ENCODE data around the gene PLD1.

PLD1 gene

DNA sequence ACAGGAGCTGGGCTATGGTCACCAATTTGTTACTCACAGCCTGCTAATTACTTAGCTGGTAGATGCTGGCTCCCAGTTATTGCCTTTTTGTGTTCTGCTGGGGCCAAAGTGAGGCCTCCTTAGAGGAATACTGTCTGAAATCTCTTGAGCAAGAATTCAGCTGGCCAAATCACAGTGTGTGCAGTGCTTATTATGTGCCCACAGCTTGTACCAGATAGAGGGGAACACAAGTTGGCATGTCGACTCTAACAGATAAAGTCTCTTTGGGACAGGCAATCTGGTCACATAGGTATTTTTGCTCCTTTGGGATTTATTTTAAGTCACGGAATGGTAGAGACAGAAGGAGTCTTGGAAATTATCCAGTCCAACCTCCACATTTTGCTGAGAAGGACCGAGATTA is 26.6 kb upstream of the PLD1 start:
- no peak for DNase-seq (ENCODE audit: low read depth in 2 of 2)

- DNase-seq (ENCODE audit: low read depth in 2 of 2), result no peak
These were observed 25.3 kb upstream of the PLD1 start for GRCh38 chr3:171835613-171836012.

GRCh38 chr3:171835116-171835515 is 24.8 kb upstream of the PLD1 start:
- DNase-seq (ENCODE audit: low read depth in 2 of 2), result no peak

DNA sequence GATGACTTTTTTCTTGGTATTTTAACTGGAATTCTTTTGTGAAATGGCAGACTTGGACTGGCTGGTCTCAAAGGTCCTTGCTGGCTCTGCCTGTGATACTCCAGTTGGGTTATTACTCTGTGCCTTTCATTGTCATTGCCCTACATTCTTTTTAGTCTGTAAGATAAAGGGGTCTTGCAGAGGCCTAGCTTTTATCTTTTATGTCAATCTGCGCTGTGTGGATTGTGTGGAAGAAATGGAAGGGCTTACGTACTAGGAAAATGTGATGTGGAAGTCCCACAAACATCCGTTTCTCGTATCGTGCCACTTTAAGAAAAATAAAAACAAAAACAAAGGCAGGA is 24.1 kb upstream of the PLD1 start:
- DNase-seq (ENCODE audit: low read depth in 2 of 2), result no peak

- no peak for DNase-seq (ENCODE audit: low read depth in 2 of 2)
These were observed 23.6 kb upstream of the PLD1 start for GRCh38 chr3:171833789-171834460.

- DNase-seq (ENCODE audit: low read depth in 2 of 2), result no peak
These were observed 22.7 kb upstream of the PLD1 start for GRCh38 chr3:171832989-171833388.

GRCh38 chr3:171831936-171832335 is 21.7 kb upstream of the PLD1 start:
- DNase-seq (ENCODE audit: low read depth in 2 of 2), result no peak

DNA sequence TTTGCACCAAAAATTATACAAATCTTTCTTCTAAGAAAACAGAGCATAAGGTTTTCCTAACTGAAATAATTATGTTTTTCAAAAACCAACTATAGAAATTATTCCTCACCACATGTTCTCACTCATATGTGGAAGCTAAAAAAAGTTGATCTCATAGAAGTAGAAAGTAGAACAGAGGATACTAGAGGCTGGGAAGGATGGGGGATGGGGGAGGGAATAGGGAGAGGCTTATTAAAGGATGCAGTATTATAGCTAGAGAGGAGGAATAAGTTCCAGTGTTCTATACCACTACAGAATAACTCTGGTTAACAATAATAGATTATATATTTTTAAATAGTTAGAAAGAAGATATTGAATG is 20.2 kb upstream of the PLD1 start:
- DNase-seq (ENCODE audit: low read depth in 2 of 2), result no peak

DNA sequence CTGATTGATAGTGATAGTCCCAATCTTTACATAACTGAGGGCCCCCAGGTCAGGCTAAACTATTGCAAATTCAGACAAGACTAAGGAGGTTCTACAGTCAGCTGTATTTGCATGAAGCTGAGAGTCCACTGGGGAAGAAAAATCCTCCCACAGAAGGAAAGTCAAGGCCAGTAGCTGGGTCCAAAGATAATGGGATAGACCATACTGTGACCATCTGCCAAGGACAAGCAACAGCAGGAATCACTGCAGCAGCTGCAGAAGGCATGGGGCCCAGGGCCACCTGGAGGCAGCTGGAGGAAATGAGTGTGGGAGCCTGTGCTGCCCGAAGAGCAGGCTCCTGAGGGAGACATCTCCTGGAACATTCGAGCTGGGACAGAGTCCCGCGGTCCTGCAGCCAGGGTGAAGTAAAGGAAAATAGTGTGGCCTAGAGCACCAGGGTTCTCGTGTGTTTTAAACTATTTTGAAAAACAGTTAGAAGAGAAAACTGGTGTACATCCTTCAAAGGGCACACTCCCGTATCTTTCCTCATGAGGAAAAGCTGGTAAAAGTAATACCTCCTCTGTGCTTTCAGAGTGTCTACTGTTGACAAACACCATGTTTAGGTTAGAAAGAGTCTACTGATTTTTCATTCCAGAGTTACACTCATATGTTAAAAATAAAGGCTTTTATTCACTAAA is 19.7 kb upstream of the PLD1 start:
- no peak for DNase-seq (ENCODE audit: low read depth in 2 of 2)

DNA sequence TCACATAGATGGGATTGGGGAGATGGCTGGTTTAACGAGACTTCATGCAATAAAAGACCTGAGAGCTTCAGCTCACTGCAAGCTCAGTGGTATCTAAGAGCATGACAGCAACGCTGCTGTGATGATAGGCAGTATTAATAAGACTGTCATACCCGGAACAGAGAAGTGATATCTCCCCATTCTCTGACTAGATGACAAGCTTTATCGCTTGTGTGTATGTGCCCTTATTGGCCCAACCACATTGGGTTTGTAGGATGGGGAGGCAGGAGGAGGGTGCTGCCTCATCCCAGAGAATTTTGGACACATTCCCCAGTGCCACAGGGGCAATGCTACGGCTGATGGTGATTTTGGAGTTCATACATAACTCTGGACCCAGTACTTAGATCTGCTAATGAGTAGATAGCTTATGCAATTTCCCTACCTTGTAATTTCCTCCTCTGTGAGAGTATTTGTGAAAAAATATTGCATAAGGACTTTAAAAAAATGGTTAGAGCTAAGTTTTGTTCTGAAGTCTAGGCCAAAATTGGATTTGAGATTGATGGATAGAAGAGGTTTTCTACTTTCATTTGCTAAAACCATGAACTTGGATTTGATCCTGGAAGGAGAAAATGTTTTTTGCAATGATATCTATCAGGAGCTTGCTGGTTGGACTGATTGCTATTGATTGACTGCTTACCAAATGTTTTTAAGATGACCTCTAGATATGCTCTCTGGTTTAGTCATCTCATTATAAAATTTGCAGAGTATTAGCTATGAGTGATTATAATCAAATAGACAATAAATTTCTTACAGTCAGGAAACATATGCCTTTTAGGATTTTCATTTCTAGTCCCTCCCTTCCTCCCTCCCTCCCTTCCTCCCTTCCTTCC is 18.9 kb upstream of the PLD1 start:
- no peak for DNase-seq (ENCODE audit: low read depth in 2 of 2)

DNA sequence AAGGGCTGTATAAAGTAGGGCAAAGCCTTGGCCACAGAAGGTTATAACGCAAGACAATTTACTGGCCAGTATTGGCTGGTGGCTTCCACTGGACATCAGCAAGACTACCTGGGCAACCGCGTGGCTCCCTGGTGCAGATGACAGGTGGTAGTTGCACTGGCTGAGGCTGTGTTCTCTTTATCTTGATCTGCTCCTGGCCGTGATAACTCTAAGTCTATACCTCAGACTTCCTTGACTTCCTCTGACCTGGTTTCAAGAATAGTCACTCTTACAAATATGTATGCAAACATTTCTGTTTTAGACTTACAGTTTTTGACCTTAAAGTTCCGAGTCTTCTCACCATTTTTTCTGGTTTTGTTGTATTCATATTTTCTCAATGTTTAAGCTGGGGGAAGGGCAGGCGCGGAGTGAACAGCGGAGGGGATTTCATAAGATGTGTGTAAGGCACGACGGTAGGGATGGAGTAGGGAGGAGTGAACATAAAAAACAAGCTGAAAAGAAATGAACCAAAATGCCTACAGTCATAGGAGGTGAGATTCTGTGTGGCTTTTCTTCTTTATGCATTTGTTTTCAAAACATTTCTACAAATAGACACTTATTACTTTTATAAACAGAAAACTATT is 17.7 kb upstream of the PLD1 start:
- no peak for DNase-seq (ENCODE audit: low read depth in 2 of 2)

- DNase-seq (ENCODE audit: low read depth in 2 of 2), result no peak
These were observed 17.1 kb upstream of the PLD1 start for GRCh38 chr3:171827385-171827784.

DNA sequence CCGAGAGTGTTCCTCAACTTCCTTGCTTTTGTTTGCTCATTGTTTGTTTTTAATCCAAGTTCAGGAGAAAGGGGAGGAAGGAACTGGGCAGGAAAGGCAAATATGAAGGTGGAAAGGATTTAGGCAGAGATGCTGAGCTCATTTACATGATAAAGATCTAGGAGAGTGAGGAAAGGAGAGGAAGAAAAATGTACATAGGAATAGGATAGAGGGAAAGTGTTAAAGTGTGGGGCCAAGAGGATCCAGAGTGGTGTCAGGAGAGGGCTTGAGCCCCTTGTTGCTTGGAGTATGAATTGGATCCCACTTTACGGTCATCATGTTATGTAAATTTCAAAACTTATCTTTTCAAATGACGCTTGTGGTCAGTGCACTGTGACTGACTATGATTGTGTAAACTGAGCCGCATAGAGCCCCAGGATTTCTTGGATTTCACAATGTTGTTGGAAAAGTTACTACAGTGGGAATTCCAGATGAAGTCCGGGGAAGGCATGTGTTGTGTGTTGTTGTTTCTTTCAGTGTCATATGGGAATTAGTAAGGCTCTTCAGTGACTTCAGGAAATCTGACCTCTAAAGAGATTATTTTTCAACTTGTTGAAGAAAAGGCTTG is 15.0 kb upstream of the PLD1 start:
- no peak for DNase-seq (ENCODE audit: low read depth in 2 of 2)

DNA sequence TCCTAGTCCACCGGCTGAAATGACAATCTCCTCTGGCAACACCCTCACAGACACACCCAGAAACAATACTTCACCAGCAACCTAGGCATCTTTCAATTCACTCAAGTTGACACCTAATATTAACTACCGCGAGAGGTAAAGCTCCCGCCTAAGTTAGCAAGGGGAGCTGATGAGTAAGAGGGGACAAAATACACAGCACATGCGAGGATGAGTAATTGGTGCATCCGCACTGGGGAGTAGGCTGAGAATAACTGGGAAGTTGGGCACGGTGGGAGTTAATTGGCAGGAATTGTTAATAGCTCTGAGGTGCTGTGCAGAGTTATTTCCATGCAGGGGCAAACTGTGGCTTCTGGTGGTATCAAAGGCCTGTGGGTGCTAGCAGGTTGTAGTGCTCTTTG is 14.5 kb upstream of the PLD1 start:
- DNase-seq (ENCODE audit: low read depth in 2 of 2), result no peak

DNA sequence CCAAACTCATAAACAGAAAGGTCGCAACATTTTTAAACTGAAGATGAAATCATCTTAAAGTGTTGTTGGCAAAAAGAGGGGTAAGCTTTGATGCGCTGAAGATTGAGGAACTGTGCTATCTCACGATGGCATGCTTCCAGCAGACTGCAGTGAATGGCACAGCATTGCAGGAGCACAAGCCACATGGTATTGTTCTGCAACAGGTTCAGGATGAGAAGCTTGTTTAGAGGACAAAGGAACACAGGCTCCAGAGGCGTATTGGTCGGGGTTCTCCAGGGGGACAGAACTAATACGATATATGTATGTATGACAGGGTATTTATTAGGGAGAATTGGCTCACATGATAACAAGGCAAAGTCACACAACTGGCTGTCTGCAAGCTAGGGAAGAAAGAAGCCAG is 13.8 kb upstream of the PLD1 start:
- no peak for DNase-seq (ENCODE audit: low read depth in 2 of 2)

- DNase-seq (ENCODE audit: low read depth in 2 of 2), result no peak
These were observed 12.3 kb upstream of the PLD1 start for GRCh38 chr3:171822431-171823106.

GRCh38 chr3:171821778-171822358 is 11.6 kb upstream of the PLD1 start:
- no peak for DNase-seq (ENCODE audit: low read depth in 2 of 2)

DNA sequence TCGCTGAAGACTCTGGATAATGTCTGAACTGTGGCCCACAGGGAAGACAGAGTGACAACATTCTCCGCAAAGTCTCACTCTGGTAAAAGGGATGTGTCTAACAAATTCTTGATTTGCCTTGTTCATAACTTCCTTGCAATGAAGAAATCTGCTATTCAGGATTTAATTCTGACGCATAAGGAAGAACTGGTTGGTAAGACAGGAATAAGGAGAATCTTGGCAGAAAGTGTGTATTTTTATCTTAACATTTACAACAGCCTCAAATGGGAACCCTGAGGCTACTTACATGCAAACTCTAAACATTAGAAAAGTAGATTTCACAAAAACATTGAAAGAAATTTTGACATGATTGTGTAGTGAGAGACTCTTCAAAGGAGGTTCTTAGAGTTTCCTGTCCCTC is 10.8 kb upstream of the PLD1 start:
- DNase-seq (ENCODE audit: low read depth in 2 of 2), result no peak

GRCh38 chr3:171817074-171817800 is 7.0 kb upstream of the PLD1 start:
- DNase-seq (ENCODE audit: low read depth in 2 of 2), result no peak

GRCh38 chr3:171815973-171816595 is 5.8 kb upstream of the PLD1 start:
- no peak for DNase-seq (ENCODE audit: low read depth in 2 of 2)

Measured in stimulated activated CD8-positive, alpha-beta memory T cell treated with anti-CD3 and anti-CD28 coated beads, Interleukin-7, amount 100 ng/mL, for 4 hours (primary cell).